GM12801 (cell line): ENCODE data around the gene WIPF2.

Source experiments
- TF ChIP-seq, protein P1 (sequence below): IDR thresholded peaks from one replicate; pipeline ENCODE4 v1.5.1; 2011; ENCODE audit warnings: control low read depth; ENCODE audit not compliant: insufficient read length; ENCODE audit errors: extremely low read depth

Gene WIPF2

DNA sequence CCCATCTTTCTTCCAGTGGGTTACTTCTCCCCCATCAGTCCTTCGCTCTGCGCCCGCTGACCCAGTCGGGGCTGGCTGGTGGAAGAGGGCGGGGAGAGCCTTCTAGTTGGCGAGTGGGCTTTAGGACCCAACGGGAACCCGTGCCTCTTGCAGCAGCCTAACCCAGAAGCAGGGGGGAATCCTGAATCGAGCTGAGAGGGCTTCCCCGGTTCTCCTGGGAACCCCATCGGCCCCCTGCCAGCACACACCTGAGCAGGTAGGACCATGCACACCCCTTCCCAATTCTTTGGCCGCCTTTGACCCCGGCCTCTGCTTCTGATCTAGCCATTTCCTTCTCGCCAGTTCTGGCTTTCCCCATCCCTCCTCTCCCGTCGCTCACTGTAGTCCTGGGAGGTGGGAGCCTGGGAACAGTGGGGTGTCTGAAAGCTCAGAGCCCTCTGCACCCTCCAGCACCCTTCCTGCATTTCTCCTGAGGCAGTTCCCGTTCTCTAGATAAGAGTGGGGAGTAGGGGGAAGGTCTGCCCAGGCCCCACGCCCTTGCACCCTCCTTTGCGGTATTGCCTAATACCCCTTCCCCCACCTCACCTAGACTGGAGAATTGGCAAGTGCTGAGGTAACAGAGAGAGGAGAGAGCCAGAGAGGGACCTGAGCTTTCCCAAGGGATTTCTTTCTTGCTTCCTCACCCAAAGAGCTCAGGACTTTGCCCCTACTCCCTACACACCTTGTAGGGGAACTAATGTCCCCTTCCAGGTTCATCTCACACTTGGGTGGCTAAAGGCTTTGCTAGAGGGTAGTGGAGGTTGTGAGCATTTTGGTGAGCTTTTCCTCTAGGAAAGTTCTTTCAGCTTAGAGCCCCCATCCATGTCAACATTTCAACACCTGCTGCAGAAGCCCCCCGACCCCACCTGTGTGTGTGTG lies 90.2 kb downstream of the WIPF2 start, which contains the start of gene RARA:
Gene RARA, plus strand, starts transcription at position 150 of the 918 bp plus-strand sequence. CDS start 22,039 bp downstream, outside the sequence.
- TF ChIP-seq, protein P1, sequence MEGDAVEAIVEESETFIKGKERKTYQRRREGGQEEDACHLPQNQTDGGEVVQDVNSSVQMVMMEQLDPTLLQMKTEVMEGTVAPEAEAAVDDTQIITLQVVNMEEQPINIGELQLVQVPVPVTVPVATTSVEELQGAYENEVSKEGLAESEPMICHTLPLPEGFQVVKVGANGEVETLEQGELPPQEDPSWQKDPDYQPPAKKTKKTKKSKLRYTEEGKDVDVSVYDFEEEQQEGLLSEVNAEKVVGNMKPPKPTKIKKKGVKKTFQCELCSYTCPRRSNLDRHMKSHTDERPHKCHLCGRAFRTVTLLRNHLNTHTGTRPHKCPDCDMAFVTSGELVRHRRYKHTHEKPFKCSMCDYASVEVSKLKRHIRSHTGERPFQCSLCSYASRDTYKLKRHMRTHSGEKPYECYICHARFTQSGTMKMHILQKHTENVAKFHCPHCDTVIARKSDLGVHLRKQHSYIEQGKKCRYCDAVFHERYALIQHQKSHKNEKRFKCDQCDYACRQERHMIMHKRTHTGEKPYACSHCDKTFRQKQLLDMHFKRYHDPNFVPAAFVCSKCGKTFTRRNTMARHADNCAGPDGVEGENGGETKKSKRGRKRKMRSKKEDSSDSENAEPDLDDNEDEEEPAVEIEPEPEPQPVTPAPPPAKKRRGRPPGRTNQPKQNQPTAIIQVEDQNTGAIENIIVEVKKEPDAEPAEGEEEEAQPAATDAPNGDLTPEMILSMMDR, result no peak

GRCh38 chr17:40309949-40310510 lies 90.9 kb downstream of the WIPF2 start:
- TF ChIP-seq, protein P1, result no peak

- TF ChIP-seq, protein P1, result no peak
Observed at GRCh38 chr17:40310882-40311391, 91.8 kb downstream of the WIPF2 start.

DNA sequence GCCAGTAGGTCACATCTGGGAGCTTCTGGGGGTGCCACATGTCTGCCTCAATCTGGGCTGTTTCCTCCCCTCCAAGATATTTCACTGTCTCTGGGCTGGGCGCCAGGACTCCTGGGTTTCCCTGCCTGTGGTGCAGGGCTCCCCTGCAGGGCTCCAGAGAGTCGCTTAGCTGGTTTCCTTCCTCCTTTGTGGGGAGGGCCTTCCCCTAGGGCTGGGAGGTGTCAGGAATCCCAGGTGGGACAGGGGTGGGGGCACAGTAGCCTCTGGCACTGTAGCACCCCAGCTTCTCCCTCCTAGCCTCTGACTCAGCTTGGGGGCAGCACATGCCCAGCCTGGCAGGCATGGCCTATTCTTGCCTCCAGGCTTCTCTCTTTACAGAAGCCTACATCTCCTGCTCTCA lies 92.5 kb downstream of the WIPF2 start:
- TF ChIP-seq, protein P1, result no peak

- TF ChIP-seq, protein P1, result no peak
Observed at GRCh38 chr17:40312131-40312731, 93.1 kb downstream of the WIPF2 start.

DNA sequence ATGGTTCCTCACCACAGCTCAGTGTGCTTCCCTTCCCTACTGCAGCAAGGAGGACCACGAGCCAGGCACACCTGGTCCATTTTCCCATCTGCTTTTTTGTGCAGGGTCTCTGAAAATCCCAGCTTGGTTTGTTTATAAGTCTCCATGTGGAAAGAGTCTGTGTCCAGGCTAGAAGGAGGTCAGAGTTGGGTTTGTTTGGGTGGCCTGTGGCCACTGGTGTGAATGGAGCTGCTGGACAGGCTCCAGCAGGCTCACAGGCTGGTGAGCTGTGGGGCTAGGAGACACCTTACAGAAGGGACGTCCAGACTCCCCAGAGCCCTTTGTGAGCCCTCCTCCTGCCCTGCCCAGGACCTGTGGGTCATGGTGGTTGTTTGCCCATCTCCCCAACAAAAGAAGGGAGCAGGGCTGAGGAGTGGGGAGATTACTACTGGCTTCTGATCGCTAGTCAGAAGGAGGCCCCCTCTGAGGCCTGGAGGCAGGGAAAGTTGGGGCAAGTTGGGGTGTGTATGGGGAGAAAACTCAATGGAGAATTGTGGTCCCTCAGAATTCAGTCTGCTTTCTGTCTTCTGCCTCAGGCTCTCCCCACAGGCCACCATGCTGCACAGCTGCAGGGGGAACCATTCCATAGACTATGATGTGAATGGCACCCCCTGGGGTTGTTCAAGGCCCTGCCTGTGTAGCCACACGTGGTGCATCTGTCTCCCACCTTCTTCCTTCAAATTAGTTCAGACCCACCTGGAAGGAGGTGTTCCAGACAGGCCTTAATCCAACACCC lies 94.0 kb downstream of the WIPF2 start:
- TF ChIP-seq, protein P1, result no peak
